DMS153 treated with DMSO at 0.1 percent for 48 hours (cell line): ENCODE measurements around the gene ADAD1.
"Not testable (repeated sequence)": the region's sequence is repeated elsewhere in the genome, so short reads cannot be mapped to it uniquely, and the experiment has no call there.

Source experiments
- DNase-seq: peaks from one replicate; lab custom pipeline; 2025; ENCODE audit not compliant: unreplicated experiment; lab: John Stamatoyannopoulos, UW

The ADAD1 gene

DNA sequence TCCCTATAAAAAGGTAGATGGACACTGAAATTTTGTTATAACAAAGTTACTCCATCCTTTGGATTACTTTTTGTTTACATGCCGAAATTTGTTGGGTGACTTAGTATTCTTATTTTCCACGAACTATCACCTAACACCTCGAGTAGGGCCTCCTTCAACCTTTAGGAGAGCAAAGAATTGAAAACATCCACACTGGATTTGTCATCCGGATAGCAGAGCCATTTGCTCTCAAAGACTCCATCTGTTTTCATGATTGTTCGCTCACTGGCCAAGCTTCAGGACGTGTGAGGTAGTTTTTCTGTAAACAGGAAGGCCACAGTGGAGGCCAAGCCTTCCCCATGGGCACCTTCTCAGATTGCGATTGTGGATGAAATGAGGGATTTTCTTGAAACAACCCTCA, at the start of gene ADAD1:
Gene ADAD1 (plus strand): TSS at position 301 of the 400 bp plus-strand sequence. CDS start 1,059 bp downstream, outside the sequence.
- no peak for DNase-seq

DNA sequence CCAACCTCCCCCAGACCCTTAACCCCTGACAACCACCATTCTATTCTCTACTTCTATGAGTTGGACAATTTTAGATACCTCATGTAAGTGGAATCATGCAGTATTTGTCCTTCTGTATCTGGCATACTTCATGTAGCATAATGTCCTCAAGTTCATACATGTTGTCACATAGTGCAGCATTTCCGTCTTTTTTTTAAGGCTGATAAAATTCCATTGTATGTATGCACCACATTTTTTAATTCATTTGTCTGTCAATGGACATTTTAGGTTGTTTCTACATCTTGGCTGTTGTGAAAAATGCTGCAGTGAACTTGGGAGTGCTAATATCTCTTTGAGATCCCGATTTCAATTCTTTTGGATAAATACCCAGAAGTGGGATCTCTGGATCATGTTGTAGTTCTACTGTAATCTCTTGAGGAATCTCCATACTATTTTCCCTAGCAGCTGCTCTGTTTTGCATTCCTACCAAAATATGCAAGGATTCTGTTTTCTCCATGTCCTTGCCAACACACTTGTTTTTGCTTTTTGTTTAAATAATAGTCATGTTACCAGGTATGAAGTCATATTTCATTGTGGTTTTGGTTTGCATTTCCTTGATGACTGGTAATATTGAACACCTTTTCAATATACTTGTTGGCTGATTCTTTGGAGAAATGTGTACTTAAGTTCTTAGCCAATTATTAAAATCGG, 48.8 kb upstream of the ADAD1 start:
- DNase-seq = no peak

DNA sequence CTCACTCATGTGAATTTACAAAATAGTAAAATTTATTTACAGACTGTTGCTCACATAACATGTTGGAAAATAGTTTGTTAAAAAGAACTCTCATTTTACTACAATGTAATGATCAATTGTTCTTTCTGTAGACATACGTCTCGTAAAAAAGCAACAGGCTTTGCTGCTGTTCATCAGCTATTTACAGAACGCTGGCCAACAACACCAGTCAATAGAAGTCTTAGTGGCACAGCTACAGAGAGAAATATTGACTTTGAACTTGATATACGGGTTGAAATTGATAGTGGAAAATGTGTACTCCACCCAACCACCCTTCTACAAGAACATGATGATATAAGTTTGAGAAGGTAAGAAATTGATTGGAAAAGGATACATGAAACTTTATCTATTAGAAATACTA, 47.6 kb upstream of the ADAD1 start:
- peak; percentile 7 for DNase-seq

DNA sequence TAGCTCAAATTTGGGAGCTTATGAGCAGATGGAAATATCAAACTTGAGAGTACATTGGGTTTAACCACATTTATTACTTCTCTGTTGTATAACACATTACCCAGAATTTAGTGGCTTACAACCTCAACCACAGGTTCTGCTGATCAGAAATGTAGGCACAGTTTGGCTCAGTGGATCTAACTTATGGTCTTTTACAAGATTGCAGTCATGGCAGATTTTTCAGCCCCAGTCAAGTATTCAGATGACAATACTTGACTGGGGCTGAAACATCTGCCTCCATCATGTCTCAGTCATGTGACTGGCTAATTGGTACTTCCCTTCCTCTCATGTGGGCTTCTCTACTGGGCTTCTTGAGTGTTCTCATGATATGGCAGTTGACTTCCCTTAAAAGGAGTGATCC, 44.0 kb upstream of the ADAD1 start:
- DNase-seq = no peak

DNA sequence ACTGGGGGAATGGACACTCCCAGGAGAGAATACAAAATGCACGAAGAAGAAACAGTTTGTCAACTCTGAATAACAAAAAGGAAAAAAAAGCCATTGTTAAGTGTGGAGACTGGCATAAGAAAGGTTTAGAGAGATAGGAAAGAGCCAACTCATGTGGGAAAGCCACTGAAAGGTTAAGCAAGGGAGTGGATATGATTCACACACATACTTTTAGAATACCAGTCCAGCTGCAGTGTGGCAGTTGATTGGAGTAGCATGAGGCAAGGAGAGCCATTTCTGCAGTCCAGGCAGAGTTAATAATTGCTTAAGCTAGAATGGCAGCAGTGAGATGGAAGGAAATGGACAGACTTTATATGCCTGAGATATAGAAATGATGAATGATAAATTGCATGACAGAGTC, 36.9 kb upstream of the ADAD1 start:
- DNase-seq = no peak

DNA sequence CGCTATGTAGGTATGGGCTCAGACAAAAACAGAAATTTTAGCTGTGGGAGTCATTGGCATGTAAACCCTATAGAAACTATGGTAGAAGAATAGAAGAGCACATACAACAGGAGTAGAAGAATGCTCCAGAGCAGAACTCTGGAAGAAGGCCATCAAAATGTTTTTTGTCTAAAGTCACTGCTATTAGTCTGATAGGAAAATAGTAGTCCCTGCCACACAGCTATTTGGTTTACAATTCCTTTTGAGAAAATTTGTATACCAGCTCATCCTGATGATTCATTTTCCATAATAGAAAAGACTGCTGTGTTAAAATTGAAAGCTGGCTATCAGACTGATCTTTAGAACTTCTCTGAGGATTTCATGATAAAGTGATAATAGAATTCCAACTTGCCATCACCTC, 32.8 kb upstream of the ADAD1 start:
- no peak for DNase-seq

DNA sequence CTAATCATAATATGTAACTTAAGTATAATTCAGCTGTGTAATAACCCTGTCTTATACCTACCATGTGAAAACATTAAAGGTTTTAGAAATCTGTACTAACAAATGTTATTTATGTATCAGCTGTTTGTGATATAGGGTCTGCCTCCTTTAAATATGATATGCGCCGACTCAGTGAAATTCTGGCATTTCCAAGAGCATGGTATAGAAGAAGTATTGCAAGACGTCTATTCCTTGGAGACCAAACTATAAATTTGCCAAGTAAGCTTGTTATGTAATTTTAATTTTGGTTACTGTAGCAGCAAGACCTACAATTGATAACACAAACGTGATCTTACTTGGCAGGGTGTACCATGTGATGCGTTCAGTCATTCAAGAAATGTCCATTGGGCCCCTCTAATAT, 32.3 kb upstream of the ADAD1 start:
- no peak for DNase-seq

DNA sequence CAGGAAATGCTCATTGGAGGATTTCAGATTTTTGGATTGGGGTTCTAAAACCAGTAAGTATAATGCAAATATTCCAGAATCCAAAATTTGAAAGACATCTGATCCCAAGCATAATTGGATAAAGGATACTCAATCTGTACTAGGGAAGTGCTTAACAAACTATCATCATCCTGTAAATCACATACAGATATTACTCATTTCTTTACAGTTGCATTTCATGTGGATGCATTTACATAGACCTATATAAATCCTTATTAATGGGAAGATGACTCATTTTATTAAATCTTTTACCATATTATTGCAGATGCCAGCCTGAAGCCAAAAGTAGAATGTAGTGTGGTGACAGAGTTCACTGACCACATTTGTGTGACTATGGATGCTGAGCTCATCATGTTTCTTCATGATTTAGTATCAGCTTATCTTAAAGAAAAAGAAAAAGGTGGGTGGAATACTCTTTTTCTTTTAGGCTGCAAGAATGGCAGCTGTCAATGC, 22.4 kb upstream of the ADAD1 start:
- DNase-seq = no peak

DNA sequence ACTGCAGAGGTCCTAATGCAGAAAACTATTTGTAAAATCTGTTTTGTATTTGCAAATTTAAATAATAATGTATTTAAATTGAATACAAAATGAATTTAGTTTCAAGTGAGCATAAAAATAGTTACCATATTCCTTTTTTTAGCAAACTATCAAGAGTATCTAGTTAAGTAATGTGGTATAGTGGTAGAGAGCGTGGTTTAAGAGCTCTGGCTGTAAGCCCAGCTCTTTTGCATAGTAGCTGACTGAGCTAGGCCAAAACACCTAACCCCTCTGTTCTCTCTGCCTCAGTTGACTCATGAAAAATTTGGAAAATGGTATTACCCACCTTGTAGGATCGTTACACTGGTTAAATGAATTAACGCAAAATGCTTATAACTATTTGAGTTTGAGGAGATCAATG, 18.1 kb upstream of the ADAD1 start:
- no peak for DNase-seq

DNA sequence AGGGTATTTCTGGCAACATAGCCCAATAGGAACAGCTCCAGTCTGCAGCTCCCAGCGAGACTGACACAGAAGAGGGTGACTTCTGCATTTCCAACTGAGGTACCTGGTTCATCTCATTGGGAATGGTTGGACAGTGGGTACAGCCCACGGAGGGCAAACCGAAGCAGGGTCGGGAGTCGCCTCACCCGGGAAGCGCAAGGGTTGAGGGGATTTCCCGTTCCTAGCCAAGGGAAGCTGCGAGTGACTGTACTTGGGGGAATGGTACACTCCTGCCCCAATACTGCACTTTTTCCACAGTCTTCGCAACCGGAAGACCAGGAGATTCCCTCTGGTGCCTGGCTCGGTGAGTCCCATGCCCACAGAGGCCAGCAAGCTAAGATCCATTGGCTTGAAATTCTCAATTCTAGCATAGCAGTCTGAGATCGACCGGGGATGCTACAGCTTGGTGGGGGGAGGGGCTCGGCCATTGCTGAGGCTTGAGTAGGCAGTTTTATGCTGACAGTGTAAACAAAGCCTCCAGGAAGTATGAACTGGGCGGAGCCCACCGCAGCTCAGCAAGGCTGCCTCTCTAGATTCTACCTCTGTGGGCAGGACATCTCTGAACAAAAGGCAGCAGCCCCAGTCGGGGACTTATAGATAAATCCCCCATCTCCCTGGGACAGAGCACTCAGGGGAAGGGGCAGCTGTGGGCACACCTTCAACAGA, 14.0 kb upstream of the ADAD1 start:
- peak; percentile 4 for DNase-seq

DNA sequence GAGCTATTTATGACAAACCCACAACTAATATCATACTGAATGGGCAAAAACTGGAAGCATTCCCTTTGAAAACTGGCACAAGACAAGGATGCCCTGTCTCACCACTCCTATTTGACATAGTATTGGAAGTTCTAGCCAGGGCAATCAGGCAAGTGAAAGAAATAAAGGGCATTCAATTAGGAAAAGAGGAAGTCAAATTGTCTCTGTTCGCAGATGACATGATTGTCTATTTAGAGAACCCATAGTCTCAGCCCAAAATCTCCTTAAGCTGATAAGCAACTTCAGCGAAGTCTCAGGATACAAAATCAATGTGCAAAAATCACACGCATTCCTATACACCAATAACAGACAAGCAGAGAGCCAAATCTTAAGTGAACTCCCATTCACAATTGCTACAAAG, 10.0 kb upstream of the ADAD1 start:
- not testable (repeated sequence) for DNase-seq

DNA sequence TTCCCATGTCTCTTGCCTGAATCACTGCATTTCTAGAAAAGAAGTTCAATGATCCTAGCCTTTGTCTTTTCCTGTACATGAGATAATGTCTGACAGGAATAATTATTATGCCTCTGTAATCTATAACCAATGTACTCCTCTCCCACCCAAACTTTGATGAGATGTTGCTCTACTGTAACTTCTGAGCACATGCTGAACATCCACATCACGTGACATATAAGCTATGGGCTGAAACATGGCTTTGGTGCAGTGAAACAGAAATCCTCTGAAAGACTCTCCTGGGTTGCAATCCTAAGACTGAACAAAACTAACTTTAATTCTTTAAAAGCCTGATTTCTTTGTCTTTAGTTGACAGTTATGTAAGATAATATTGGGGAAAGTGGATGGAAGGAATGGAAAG, 1.5 kb upstream of the ADAD1 start:
- no peak for DNase-seq

DNA sequence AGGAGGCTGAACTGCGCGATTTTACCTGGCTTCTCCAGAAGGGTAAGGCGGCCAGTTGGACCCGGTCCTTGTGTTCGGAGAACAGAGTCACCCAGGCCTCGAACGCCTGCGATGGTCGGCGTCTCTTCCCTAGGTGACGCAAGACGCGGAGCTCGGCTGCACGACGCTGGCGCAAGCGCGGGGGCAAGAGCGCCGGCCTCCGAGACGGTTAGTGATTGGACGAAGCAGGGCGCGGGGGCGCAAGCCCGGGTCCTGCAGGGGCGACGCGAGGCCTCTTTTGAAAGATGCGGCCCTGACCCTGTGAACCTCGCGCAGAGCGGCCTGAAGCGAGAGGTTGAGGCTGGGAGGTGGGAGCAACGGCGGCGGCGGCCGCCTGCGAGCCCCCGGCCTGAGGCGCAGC, 428 bp downstream of the ADAD1 start:
- DNase-seq = no peak

DNA sequence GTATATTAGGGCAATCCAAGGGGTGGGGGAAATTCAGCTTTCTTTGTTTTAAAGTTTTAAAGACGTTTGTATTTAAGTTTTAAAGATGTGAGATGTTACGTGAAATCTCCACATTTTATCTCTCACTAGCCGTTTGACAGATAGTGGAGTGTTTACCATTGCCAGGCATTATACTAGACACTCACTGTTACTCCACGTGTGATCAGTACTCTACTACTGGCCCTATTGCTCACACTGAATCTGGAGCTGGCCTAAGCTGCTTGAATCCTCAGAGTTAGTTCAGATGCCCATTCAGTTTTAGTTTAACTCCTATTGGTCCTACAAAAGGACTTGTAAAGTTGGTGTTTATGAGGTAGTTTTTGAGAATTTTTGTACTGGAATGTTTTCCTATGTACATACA, 4.5 kb downstream of the ADAD1 start:
- no peak for DNase-seq

DNA sequence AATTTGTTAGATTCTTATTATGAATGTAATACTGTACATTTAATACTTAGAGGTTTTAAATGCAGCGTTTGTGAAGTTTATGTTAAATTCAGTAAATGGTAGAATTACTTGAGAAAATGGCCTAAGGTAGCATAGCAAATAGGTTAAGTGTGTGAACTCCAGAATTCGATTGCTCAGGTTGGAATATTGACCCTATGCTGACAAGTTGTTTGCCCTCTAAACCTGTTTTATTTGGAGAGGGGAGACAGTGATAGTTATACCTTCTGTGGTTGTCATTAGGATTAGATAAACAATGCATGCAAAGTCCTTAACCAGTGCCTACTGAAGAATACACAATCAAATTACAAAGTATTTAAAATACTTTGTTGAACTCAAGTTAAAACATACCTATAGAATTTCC, 5.4 kb downstream of the ADAD1 start:
- no peak for DNase-seq

DNA sequence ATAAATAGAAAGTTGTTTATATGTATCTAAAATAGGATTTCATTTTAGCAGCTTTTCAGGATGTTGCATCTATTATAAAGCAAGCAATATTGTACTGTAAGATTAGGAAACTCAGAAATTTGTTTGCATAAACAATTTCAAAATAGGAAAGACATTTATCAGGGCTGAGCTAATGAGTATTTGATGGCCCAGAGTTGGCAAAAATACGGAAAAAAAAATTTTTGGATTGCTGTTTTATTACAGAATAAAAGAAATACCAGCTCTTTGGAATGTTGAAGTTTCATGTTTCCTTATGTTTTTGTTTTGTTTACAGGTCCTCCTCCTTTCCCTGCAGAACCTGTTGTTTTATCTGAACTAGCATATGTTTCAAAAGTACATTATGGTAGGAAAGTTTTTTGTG, 14.5 kb downstream of the ADAD1 start:
- DNase-seq = no peak

DNA sequence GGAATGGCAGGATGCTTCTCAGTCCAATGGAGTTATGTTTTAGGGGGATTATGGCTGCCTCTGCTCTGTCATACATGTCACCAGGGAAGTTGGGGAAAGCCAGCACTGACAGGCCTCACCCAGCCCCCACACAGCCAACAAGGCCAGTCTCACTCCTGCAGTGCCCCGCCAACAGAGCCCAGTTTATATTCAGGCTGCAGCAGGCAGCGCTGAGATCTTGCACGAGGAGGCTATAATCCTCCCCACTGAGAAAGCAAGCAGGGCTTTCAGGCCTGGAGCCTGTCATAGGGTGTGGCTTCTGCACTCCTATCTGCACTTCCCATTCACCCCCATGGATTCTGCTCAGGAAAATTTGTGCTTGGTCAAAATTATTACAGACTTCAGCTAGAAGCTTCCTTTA, 25.1 kb downstream of the ADAD1 start:
- DNase-seq = no peak

DNA sequence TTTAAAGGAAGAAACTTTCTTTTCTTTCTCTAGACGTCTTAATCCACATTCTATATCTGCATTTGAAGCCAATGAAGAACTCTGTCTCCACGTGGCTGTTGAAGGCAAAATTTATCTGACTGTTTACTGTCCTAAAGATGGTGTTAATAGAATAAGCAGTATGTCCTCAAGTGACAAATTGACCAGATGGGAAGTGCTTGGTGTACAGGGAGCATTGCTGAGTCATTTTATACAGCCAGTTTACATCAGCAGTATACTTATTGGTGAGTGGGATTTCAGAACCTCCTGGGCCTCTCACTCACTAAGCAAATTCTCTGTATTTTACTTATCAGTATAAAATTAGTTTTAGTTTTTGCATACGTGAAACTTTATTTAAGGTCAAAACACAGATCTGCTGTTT, 33.7 kb downstream of the ADAD1 start:
- no peak for DNase-seq

DNA sequence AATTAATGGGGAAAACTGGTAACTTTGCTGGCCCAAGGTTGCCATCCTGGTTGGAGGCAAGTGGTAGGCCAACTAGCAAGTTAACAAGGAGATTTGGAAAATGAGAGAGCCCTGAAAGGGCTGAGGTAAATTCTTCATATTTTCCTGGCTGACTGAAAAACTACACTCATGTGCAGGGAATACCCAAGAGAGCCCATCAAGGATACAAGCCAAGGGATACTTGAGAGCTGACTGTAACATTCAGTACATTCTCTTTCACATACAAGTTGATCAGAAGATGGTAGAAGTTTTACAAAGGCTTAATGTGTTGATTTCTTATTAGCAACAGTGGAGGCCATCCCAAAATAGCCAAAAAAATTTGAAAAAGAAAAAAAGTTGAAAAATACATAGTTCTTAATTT, 44.4 kb downstream of the ADAD1 start:
- DNase-seq = no peak

DNA sequence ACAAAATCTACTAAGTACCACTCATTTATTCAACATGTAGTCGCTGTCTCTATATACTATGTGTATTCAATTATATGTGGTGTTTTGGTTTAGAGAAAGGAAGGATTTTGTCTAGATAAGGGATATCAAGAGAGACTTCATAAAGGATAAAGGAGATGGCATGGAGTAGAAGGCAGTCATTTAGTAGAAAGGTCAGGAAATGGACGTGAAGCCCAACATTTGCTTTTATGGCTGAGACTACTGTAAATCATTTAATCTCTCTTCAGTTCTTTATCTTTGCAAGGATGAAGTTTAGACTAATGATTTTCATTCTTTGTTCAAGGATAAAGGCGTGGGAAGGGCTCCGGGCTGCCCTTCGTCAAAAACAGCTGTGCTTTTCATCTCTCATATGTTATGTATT, 52.5 kb downstream of the ADAD1 start:
- DNase-seq = no peak

DNA sequence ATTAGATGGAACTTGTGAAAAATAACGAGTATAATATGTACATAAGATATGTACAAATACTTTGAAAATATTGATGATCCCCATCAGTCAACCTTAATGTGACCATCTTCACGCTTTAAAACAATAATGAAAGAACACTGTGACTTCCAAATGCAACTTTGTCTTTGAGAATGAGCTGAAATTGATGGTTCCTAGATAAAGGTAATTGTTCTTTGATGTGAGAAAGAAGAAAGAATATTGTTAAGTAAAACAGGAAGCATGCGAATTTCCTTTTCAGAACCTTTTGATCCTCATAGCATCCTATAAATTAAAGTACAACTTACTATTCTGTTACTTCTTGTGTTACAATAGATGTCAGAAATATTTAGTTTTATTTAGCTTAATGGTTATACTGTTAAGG, 55.5 kb downstream of the ADAD1 start:
- no peak for DNase-seq

DNA sequence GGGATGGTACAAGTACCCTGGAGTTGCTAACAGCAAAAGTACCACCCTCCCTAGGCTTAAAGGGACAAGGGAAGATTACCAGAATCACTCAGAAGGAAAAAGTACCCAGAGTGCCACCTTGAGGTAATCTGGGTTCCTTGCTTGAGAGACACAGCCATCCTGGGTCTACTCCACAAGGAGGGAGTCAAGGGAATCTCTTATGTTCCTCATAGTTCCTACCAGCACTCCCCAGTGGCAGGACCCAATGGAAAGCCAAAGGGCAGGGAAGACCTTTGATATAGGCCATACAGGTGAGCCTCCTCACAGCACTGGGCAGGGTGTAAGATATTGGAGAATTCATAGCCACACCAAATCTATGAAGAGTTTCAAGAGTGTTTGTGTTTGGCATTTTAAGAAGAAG, 72.0 kb downstream of the ADAD1 start:
- DNase-seq = no peak
